IPS DF 4.7 (cell line): ENCODE data around the gene CELF4.

Experiments used
- DNase-seq: peaks from one replicate; pipeline ENCODE4 v3.0.0-alpha.2; 2013; ENCODE audit warnings: low spot score; ENCODE audit errors: extremely low read depth

CELF4 gene

DNA sequence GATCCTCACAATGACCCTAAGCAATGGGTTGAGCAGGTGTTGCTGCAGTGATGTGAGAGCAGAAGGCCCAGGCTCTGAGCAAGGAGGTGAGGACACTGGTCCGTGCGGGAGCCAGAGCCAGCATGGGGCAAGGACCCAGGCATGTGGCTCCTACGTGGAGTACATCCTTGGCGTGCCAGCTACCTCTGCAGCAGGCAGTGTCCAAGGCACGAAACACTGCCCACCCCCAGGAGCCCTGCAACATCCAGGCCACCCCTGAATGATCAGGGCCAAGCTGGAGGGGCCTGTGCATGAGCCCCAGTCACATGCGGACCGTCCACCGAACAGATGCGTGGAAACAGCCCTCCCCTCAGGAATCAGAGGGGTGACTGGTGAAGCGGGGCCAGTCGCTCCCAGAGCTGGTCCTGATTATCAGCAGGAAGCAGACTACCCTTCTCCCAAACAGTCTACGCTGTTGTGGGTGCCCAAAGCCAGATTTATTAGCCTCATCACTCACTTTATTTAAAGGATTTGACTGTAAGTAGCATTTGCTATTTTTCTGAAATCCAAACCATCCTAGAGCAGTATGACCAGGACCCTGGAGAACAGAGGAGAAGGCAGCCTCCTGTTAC lies 16.8 kb downstream of the CELF4 start:
- DNase-seq = no peak

DNA sequence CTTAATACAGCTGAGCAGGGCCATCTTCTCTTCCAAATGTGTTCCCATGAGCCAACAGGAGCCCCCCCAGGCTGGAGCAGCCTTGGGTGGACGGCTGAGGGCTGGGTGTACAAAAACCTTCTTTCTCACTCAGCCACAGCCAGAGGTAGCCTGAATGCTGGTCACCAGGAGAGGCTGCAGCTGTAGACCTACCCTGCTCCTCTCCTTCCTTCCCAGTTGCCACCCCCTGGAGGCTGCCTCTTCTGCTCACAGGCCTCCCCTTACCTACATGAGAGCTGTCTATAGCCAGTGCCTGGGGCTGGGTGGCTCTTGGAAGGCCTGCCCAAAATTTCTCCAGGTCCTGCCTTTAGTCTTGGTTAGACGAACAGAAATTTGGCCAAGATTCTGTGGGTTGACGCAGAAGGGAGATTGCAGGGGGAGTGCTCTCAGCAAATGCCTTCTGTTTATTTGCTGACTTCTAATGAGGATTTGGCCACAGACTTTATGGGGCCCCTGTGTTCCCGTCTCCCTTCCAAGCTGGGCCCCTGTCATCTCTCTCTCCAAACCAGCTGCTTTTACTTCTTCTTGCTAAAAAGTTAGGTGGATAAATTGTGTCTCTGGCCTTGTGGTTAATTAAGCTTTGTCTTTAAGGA lies 18.3 kb downstream of the CELF4 start:
- DNase-seq = no peak

DNA sequence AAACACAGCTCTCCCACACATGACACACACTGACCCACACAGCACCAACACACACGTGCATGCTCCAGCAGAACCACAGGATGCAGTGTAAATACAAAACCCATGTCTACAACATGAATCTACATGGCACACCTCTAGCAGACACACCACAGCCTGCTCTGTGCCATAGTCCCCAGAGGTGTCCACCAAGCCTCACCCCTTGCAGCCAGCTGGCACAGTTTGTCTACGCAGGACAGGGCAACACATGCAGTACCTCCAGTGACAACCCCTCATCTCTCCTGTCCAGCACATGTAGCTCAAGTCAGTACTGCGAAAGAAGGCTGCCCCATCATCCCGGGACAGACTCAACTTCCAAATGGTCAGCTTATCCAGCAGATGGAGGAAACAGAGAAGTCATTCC lies 18.9 kb downstream of the CELF4 start:
- no peak for DNase-seq

DNA sequence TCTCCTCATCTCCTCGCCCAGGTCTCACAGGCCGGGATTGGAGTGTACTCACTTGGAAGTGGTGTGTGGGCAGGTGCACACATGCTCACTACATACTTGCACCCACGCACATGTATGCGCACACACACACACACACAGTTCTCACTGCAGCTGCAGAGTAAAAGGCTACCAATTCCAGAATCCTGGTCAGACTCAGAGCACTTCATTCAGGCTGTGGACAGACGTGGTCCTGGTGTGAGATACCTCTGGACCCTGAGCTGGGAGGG lies 19.4 kb downstream of the CELF4 start:
- no peak for DNase-seq

DNA sequence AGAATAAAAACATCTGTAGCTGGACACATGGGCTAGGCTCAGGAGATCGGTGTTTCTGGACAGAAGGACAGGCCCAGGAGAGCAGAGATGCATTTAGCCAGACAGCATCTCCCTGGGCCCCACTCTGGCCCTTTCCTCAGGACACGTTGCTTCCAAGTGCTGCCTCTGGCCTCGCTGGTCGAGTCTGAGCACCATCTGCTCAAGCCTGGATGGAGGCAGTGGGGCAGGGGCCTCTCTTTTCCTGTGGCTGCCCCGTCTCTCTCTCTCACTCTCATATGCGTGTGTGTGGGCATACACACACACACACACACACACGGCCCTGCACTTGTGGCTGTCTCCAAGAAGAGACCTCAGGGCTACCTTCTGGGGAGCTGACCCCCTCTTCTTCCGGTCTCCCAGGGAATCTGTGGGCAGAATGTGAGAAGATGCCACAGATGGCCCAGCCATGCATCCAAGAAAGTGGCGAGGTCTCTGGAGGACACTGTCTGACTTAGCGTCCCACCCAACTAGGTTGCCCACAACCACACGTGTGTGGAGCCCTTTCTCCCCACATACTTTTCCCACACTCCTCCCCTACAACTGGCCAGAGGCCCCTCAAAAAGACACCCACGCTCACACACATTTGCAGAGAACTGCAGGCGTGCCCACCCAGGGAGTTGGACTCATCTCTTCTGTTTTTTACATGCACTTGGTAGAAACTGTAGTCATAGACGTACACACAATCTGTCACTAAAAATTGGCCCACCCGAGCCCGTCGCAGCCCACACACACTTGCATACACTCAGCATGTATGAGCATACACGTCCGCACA lies 19.9 kb downstream of the CELF4 start:
- DNase-seq = no peak

DNA sequence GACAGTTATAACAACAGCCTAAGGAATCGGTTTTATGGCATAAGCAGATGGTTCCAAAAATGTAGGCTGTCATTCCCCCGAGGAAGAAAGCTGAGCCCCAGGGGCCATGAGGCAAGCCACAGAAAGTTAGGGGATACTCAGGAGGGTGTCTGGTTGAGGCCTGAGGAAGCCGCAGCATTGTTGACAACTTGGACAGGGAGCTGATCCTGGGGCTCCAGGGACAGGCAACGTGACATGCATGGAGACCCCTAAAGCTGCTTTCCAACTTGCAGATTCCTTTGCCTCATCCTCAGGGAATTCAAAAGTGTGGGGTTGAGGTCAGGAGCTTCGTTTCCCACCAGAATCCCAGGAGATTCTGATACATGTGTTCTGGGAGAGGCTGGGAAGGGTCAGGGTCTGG lies 20.9 kb downstream of the CELF4 start:
- DNase-seq = no peak

DNA sequence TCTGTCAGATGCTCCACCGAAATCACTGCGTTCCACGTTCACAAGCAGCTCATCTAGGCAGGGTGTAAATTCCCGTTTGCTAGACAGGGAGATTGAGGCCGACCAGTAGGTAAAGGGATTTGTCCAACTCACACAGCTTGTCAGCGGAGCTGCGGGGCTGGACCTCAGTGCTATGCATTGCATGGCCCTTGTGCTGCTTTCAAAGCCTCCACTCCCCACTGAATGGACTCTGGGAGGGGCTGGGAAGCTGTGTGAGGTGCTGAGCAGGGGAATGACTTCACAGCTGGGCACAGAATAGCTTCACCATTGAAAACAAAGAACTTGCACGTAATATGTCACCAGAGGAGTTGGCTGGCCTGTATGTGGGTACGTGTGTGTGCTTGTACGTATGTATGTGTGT lies 21.4 kb downstream of the CELF4 start:
- no peak for DNase-seq

DNA sequence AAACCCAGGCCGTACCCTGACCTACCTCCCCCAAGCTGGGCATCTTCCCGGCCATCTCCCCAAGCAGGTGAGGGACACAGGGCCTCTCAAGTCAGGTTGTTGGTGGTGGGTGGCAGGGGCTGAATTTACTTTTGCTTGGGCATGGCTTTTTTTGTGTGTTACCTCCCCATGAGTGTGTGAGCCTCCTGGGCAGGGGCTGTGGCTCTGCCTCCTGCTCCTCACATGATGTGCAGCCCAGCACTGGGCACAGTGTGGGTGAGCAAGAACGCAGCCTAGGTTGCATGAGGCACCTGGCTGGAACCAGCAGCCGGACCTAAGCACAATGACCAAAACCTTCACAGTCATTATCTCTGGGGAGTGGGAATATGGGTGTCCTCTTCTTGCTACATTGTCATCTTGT lies 22.3 kb downstream of the CELF4 start:
- DNase-seq = no peak

DNA sequence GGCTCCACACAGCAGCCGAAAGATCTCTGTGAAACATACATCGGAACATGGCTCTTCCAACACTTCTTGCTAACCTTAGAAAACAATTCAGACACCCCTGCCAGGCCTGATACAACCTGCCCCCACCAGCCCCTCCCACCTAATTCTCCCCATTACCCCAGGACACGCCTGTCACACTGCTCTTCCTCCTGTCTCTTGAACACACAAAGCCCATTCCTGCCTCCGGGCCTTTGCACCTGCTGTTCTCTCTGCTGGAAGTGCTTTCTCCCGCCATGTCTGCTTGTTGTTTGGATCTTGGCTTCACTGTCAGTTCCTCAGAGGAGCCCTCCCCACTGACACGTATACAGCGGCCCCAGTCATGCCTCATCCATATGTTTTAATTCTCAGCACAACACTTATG lies 24.1 kb downstream of the CELF4 start:
- DNase-seq = no peak

DNA sequence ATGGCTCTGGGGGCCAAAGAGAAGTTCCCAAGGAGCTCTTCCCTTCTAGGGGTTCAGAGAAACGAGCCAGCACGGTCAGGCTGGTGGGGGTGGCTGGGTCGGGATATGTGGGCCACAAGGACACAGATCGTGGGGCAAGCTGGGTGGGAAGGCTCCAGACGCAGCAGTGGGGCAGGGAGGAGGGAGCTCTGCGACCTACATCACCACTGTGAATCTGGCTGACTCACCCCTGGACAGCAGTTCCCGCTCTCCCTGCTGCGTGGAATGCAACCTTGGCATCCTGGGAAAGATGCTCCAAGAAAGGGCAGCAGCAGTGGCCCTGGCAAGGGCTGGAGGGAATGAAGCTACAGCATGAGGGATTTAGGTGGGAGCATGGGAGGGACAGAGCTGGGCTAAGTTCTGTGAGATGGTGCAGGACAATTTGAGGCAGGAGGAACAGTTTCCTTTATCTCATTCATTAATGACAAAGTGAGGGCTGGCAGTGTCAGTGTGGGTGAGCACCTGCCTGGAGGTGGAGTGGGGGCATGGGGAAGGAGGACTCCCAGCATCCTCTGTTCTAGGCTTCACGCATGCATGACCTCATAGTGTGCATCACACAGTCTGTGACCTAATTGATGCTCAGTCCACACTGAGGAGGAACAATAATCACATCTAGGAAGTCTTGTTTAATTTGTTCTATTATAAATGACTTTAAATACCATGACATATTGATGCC lies 25.0 kb downstream of the CELF4 start:
- DNase-seq = no peak

DNA sequence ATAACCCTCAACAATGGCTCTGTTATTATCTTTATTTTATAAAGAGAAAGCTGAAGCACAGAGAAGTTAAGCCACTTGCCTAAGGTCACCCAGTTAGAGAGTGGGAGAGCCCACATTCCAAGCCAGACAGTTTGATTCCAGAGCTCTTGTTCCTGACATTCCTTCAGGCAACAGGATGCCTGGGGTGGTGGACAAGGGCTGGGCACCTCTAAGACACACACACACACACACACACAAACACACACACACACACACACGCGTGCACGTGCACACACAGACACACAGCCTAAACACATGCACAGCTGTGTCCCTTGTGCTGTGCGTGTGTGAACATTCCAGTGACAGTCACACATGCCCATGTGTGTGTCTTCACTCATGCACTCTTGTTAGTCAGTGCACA lies 26.4 kb downstream of the CELF4 start:
- DNase-seq = no peak

DNA sequence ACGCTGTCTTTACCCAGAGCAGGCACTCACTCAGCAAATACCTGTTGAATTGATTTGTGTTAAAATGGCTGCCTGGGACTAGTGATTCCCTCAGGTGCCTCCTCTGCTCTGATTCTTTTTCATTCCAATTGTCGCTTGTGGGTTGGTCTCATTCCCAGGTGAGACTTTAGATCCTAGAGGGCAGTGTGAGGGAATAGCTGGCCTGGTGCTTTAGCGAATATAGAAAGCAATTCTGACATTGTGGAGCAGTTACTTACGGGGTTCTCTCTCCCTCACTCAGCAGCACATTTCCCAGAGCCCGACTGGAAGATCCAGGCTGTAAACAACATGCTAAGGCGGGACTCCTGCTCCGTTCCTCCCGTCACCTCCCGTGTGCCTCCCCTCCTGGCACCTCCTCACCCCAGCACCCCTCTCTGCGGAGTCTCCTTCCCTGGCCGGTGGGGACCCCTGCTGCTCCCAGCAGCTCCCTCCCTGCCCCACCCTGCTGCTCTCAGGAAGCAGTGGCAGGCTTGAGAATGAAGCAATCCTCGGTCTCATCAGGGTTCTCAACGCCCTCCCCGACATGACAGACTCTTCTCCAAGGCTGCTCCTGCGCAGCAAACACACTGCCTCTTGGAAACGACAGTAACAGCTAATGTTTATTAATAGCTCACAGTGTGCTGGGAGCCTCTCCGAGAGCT lies 26.9 kb downstream of the CELF4 start:
- no peak for DNase-seq

DNA sequence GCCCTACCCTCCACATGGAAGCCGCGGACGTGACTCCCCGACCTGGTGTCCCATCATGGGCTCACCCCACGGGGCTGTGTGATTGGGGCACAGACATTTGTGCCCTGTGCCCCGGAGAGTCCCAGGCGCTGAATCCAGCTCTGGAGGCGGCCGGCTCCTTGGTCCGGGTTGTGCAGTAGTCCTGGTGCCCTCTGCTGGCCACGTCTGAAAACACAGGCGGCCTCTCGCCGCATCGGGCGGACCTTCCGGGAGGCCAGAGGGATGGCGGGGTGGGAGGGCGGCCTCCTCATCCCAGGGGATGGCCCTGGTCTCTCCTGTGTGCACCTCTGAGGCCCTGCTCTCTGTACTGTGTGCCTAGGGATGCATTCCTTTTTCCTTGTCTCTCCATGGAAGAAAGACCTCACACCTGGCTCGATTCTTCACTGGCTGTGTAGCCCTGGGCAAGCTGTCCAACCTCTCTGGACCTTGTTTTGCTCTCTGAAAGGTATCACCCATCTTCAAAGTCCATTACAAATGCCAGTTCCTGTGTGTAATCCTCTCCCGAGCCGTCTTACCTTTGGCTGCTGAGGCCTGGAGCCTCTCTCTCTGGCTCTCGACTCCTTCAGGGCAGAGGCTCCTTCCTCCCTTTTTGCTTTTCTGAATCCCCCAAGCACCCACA lies 27.6 kb downstream of the CELF4 start:
- DNase-seq = no peak

DNA sequence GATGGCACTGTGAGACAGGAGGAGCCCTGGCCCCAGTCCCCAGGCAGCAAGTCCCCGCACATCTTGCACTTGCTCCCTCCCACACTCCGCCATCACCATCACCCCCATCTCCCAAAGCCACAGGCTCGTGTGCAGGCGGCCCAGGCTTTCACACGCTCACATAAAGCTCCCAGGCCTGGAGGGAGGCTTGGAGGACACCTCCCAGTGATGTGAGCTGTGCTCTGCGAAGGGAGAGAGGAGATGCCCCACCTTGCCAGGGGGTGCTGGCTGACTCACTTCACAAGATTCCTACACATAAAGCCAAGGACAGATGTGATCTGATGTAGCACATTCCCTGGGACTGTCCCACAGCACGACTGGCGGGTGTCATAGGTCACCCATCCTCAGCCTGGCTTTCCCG lies 28.9 kb downstream of the CELF4 start:
- no peak for DNase-seq

DNA sequence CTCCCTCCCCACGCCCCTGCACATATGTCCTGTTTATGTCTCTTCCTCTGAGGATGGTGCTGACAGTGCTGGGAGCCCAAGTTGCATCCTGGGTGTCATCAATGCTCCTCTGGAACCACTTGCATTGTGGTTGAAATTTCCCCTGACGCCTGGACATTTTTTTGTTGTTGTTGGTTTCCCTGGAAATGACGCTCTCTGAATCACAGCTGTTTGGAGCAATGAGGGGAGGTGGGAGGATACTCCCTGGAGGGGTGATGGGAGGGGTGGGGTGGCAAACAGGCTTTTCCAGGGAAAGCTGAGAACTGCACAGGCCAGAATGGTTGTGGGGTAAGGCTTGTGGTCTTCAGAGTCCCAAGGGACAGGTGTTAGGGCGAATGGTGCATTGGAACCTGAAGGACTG lies 29.6 kb downstream of the CELF4 start:
- no peak for DNase-seq

DNA sequence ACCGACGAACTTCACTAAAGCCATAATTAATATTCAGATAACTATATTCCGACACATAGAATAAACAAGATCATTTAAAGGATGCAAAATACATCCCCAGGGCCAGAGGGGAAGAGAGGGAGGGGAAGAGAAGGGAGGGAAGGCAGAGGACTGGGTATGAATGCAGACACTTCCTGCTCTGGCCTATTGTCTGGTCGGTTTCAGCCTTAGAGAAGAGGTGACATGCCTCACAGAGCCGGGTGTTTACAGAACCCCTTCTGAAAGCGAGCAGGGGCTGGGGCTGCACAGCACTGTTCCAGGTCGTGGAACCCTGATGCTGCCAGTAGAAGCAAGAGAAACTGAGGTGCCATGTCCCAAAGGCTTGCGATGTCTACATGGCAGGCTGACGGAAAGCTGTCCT lies 31.0 kb downstream of the CELF4 start:
- DNase-seq = no peak

DNA sequence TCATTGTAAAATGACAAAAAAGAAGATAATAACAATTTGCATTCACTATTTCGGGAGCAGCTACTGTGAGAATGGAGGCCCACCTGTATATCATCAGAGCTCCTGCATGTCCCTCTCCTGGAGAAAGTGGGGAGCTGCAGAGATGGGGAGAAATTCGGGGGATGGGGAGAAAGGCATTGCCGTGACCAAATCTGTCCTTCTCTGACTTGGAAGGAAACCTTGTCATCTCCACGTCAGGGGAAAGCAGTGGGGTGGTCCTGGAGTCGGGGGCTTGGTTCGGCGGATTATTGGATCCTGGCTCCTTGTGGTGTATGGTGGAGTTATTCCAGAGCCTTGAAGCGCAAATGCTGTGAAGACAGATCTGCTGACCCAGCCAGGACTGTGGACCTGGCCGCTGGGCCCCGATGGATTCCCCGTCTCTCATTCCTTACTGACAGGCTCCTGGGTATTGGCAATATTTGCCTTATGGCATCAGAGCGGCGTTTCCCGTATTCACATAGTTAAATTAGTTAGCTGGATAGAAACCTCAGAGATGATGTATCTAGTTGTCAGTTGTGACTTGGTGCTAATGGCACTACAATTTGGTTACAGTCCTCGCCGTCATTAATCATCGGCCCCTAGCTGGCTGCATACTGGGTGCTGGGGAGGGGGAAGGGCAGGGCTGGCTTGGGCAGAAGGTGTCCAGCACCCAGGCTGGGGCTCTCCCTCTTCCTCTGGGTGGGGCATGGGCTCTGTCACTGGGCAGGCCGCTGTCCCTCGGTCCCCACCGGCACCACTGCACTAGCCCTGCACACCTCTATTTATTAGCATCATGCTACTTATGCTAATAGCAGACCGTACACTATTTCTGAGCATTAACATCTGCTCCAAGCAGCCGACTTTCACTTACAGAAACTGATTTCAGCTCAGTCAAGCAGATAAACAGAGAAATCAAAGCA lies 31.7 kb downstream of the CELF4 start:
- no peak for DNase-seq

DNA sequence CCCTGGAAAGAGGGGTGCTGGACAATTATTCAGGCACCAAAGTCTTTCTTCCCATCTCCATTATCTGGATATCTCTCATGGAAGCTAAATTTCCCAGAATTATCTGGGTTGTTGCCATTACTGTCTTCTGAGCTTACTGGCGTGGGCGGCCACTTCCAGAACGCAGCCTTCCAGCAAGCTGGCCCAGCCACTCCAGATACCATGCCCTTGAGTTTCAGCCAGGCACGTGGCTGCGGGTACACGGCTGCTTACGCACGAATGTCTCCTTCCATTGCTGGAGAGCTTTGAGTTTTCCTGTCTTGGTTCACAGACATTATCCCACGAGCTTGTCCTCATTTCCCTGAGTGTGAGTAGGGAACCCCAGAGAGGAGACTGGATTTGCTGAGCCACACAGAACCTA lies 32.7 kb downstream of the CELF4 start:
- no peak for DNase-seq

DNA sequence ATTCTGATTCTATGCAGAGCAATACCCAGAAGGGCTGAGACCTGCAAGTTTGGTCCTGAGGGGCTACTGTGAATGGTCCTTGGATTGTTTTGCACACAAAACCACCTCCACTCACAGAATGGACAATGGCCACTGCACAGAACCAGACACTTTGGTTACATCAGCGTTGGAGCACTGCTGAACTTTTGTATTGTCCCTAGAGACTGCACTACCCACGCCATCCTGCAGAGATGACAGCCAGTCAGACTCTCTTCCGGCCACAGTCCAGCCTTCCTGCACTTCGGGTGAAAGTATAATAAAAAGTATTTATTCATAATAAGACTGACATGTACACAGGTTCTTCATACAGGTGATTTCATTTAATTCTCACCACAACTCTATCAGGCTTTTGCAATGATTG lies 35.7 kb downstream of the CELF4 start:
- no peak for DNase-seq

DNA sequence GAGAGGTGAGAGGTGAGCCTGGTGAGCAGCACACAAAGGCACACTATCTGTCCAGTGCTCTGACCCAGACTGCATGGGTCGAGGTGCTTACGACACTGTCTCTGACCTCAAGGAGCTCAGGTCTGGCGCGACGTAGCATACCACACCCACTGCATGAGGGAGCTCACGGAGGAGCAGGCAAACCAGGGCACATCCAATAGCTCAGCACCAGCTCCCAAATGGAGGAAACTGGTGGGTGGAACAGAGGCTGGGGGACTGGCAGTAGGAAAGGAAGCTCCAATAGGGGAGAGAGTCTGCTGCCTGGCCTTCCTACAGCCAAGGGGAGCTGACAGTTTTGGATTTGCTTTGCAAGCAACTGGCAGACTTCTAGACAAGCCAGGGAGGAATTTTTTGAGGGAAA lies 36.3 kb downstream of the CELF4 start:
- no peak for DNase-seq
